Transverse colon (tissue), 3 donors: Measurements from ENCODE around the gene IFNA8.

Source experiments
- POLR2A ChIP-seq: fragments of 450-650 bp; IDR thresholded peaks from one replicate; pipeline ENCODE4 v1.6.1; 2016; ENCODE audit warnings: antibody characterized with exemption, mild to moderate bottlenecking, moderate library complexity
- TF ChIP-seq, protein P1 (sequence below), 5 experiments: fragments of 200-600 bp in 3 of 5; fragments of 450-650 bp in 2 of 5; sonication (generic) in 3 of 5; IDR thresholded peaks; 1 replicate in 2 of 5; 2 replicates in 3 of 5; pipeline ENCODE4 v1.5.1; 2016 to 2017; ENCODE audit warnings: antibody characterized with exemption in 5 of 5, inconsistent platforms in 3 of 5, mild to moderate bottlenecking in 2 of 5, moderate library complexity in 1 of 5

- TF ChIP-seq, protein P1, sequence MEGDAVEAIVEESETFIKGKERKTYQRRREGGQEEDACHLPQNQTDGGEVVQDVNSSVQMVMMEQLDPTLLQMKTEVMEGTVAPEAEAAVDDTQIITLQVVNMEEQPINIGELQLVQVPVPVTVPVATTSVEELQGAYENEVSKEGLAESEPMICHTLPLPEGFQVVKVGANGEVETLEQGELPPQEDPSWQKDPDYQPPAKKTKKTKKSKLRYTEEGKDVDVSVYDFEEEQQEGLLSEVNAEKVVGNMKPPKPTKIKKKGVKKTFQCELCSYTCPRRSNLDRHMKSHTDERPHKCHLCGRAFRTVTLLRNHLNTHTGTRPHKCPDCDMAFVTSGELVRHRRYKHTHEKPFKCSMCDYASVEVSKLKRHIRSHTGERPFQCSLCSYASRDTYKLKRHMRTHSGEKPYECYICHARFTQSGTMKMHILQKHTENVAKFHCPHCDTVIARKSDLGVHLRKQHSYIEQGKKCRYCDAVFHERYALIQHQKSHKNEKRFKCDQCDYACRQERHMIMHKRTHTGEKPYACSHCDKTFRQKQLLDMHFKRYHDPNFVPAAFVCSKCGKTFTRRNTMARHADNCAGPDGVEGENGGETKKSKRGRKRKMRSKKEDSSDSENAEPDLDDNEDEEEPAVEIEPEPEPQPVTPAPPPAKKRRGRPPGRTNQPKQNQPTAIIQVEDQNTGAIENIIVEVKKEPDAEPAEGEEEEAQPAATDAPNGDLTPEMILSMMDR (IDR thresholded peaks at IDR 0.05) = peak in 3 of 5 experiments; percentile 12 to 21 (median 13)
- TF ChIP-seq POLR2A = no peak
These were observed 4.7 kb downstream of the IFNA8 start for GRCh38 chr9:21413624-21414023.
